ENCODE data around the gene EBF4.

The EBF4 gene

DNA sequence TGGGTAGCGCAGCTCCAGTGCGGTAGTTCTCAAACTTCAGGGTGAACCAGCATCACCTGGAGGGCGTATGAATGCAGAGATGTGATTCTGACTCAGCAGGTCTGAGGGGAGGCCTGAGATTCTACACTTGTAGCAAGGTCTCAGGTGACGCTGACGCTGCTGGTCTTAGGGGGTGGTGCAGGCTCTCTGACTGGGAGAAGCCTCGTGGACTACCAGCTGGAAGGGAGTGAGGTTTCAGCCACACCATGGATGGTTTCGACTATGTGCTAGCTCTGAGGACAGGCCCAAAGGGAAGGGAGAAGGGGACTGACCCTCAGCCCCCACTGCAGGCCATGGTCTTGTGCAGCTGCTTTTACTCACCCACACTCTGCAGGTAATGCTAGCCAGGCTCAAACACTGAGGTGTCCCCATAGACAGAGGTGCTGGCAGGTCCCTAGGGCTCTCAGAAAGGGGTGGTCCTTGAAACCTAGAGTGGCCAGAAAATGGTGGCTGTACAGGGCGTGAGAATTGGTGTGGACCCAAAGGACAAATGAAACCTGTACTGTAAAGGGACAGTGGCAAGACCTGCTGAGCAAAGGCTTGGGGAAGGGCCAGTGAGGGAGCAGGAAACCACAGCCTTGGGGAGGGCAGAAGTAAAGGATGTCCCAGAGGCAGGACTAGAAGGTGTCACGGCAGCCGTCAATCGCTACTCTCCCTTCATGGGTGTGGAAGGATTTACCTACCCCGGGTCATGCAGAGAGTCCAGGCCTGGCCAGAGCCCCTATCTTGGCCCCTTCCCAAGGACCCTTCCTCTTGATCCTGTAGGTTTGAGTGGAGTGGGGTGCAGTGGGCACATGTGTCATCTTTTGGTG, 52.7 kb downstream of the EBF4 start:
- DNase-seq = no peak

DNA sequence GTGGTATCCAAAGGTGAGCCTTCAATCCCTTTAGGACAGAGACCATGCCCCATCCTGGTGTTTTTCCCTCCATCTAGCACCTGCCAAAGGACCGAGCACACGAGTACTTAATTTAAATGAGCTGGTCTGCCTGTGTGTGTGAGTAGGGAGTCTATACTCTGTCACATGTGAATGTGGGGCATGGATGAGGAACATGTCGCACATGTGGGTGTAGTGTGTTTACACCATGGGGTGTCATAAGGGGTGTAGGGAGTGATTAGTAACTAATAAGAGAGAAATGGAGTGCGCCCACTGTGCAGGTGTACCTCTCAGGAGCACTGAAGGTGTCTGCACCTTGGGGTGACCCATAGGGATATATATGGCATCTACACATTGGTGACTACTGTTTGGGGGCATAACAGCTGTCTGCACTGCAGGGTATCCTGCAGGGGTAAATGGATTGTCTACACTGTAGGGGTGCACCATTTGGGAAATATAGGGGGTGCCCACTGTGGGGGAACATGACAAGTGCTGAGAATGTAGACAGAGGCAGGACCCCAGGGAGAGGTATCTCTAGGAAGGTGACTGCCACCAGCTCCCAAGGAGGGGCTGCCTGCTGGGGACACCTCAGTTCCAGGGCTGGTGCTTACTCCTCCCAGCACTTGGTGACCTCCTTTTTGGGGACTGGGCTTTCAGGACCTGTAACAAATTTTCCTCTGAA, 53.5 kb downstream of the EBF4 start:
- DNase-seq = no peak

DNA sequence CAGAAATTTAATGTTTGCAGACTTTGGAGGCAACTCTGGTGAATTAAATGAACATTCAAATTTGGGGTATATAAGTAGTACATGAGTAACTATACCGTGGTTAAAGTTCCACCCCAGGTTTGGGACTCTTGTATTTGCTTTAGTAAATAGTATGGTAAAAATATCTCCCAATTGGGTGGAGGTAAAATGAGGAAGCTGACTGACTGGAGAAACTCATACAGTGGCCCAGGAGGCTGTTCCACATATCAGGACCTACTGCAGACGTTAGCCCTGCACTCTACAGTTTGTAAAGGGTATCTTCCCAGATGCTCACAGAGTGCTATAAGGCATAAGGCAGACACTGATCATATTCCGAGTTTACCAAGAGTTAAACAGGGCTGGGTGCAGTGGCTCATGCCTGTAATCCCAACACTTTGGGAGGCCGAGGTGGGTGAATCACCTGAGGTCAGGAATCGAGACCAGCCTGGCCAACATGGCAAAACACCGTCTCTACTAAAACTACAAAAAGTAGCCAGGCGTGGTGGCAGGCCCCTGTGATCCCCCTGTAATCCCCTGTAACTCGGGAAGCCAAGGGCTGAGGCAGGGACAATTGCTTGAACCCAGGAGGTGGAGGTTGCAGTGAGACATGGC, 54.2 kb downstream of the EBF4 start:
- DNase-seq = no peak

DNA sequence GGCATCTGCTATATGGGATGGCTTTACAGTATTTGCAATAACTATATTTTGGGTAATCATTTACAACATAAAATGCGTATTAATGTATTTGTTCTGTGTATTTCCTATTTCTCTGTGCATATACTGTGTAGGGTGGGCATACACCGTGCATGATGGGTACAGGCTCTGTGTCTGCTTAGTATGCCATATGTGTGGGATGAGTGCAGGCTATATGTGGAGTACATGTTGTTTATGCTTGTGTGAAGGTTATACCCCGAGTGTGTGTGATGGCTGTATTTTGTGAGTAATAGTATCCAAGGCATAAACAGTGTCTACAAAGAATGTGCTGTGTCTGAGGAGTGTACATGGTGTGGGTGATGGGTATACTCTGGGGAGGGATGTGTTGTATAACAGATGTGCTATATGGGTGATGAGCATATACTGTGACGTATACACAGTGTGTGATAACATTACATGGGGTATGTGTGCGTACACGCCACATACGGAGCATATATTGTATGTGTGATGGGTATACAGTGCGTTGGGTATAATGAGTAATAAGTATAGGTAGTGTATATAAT, 55.2 kb downstream of the EBF4 start:
- DNase-seq = no peak

DNA sequence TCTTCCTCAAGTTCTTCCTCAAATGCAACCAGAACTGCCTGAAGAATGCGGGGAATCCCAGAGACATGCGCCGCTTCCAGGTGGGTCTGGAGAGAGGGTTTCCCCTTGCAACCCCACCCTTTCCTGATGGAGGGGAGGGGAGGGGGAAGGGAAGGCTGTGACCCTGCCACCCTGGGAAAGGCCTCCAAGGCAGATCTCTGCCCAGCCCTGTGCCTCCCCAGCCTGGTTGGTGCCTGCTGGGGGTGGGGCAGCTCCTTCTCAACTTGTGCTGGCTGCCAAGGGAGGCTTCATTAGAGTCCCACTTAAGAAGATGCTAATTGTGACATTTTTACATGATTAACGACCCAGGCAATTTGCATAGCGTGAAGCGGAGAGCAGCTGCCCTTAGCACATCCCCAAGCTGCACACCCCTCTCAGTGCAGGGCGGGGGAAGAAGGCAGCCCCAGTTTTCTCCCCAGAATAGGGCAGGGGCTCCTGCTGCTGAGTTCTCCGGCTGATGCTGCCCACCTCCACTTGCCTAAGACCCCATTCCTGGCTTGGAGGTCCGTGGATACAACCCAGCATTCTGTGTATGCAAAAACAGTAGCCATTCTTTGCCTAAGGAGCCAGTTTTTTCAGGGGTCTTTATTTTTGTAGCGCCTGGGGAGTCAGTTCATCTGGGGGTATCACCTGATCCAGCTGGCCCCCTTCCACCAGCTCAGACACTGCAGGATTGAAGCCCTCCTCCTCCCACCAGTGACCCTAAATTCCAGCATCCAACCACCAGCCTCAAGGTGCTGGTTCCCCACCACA, 56.2 kb downstream of the EBF4 start:
- DNase-seq = no peak

DNA sequence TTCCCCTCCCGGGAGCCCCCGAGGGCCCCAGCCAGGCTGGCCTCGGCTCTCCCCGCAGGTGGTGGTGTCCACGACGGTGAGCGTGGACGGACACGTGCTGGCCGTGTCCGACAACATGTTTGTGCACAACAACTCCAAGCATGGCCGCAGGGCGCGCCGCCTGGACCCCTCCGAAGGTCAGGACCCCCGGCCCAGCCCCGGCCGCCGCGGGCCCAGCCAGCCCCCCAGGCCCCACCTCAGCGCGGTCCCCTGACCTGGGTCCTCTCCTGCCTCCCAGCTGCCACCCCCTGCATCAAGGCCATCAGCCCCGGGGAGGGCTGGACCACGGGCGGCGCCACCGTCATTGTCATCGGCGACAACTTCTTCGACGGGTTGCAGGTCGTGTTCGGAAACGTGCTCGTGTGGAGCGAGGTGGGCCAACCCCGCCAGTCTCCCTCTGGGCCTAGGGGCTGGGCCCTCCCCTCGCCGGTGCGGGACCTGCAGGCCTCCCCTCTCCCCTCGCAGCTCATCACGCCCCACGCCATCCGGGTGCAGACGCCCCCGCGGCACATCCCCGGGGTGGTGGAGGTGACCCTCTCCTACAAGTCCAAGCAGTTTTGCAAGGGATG, 56.9 kb downstream of the EBF4 start:
- DNase-seq = no peak

DNA sequence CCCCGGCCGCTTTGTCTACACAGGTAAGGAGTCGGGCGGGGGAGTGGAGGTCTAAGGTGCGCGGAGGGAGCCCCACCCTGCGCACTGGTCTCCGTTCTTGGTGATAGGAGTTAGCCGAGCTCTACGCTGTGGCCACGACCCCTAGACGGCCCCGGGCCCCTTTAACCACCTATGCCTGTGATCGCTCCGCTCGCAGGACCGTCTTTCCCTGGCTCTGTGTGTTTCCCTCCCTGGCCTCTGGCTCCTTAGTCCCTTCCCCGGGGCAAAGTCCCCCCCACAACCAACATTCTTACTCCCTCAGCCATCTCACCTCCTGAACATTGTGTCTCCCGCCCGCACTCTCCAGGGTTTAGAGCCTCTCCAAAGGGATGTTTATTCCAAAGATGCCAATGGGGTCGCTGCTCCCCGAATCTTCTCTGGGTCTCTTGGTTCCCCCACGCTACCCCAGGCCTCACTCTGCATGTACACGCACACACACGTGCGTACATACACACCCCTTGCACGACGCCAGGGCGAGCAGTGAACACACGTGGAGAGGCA, 57.4 kb downstream of the EBF4 start:
- DNase-seq = no peak

DNA sequence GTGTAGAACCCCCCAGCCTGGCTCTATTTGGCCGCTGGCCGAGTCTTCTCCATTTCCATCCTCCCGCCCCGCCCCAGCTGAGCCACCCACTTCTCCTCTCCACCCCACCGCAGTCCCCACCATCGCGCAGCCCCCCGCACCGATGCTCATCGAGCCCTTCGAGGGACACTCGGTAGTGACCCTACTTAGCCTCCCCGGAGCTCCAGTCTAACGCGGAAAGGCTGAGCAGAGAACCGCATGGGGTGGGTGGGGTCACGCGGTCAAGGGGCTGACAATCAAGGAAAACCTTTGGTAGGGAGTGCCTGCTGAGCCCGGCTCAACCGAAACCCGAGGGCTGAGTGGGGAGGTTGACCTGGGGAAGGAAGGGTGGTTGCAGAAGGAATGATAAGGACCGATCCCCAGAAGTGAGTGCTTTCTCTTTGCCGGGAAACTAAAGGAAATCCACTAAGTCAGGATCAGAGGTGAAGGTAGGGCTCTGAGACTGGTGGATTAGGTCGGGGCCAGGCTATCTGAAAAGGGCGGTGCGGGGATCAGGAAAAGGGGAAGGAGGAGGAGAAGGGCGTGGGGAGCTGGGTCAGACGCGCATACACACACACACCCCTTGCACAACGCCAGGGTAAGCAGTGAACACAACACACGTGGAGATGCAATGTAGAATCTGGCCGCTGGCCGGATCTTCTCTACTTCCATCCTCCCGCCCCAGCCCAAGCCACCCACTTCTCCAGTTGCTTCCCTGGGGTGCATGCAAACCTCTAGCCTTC, 58.1 kb downstream of the EBF4 start:
- peak; percentile 34 for DNase-seq

DNA sequence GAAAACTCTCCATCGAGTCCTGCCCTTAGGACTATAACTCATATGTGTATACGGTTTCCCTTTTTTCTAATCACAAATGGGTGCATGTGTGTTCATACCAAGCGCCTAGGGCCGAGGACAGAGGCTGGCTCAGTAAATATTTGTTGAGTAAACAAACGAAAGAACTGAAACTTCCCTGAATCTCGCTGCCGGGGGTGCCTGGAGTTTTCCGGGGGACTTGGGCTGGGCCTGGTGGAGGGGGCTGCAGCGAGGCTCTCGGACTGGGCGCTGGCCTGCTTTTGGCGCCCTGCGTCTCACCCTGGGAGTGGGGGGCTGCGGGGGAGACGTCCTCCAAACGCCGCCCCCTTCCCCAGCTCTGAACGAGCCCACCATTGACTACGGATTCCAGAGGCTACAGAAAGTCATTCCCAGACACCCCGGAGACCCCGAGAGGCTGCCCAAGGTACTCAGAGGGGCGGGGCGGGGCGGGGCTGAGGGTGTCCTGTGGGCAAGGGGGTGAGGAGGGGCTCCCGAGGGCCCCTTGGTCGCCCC, 58.8 kb downstream of the EBF4 start:
- DNase-seq = no peak

DNA sequence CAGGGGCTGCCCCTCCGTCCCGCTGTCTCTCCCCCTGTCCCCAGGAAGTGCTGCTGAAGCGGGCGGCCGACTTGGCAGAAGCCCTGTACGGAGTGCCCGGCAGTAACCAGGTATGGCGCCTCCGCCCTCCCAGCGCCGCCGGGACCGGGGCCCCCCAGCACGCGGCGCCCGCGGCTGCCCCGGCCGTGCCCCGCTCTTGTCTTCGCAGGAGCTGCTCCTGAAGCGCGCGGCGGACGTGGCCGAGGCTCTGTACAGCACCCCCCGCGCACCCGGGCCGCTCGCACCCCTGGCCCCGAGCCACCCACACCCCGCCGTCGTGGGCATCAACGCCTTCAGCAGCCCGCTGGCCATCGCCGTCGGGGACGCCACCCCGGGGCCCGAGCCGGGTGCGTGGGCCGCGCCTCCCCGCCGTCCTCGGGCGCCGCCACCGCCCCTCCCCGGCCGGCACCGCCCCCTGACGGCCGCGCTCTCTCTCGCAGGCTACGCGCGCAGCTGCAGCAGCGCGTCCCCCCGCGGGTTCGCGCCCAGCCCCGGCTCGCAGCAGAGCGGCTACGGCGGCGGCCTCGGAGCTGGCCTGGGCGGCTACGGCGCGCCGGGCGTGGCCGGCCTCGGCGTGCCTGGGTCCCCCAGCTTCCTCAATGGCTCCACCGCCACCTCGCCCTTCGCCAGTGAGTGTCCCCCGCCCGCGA, 59.4 kb downstream of the EBF4 start:
- DNase-seq = peak; percentile 69

DNA sequence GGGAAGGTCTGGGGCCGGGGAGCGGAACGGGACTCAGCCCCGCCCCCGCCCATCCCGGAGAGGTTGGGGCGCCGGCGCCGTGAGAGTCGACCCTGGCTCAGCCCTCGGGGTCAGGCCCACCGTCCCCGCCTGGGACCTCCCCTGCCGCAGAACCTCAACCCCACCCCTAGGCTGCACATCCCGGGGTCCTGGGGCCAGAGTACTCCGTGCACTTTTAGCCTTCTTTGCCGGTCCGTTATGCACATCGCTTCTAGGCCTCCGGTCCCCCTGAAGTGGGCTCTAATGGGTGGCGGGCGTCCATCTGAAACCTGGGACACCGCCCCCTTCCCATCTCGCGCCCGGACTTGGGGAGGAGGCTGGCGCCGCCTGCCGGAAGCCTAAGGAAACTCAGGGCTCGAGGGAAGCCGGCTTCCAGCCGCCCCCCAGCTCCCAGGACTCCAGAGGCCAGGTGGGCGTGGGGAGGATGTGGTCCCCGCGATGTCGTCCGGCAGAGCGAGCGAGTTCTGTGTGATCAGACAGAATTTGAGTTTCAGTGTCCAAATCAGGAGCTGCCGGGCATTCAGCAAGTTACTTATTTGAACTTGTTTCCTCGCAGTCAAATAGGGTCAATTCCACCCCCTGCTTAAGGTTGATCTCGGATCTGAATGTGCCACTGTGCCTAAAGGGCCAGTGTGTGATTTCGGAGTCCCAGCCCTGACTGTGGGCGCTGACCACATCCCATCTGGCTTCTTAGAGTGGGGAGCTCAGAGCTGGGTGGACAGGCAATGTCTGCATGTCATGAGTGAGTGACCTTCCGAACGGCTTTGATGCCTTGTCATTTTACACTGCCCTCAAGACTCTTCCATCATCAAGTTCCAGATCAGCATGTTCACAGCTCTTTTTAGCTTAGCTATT, 60.2 kb downstream of the EBF4 start:
- peak; percentile 61 for DNase-seq

DNA sequence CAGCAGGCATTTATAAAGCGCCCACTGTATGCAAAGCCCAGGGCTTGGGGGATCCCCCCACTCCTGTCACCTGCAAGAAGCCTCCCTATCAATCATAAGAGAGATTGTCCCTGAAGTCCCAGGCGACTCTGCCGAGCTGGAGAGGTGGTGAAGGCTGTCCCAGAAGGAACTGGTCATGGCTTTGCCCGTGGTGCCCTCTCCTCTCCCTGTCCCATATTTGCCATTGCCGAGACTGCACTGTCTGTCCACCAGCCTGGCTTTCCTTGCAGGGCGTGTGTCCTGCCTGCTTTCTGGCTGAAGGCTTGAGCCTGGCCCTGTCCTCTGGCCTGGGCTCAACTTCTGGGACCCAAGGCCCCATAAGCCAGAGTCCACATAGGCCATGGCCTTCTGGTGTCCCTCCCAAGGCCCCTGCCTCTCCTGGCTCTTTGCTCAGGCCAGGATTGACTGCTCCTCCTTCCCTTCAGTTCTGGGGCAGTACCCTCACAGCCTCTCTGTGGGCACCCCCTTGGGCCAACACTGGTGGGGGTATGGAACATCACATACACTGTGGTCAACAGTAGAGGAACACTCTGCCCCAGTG, 61.0 kb downstream of the EBF4 start:
- no peak for DNase-seq

DNA sequence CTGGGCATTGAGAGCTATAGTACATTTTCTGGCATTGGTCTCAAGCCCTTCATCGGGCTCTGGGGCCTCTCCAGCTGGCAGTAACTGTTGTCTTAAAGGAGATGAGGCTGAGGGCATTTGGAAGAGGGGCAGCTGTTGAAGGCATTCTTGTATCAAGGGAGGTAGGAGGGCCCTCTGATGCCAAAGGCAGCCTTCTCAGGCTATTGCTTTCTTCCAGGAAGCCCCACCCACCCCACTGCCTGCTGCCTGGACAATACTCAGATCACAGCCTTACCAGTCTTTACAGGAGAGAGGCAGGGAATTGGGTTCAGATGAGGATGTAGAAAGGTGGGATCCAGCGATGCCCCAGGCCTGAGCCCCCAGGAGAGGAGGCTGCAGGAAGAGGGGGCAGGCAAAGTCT, 61.8 kb downstream of the EBF4 start:
- no peak for DNase-seq

DNA sequence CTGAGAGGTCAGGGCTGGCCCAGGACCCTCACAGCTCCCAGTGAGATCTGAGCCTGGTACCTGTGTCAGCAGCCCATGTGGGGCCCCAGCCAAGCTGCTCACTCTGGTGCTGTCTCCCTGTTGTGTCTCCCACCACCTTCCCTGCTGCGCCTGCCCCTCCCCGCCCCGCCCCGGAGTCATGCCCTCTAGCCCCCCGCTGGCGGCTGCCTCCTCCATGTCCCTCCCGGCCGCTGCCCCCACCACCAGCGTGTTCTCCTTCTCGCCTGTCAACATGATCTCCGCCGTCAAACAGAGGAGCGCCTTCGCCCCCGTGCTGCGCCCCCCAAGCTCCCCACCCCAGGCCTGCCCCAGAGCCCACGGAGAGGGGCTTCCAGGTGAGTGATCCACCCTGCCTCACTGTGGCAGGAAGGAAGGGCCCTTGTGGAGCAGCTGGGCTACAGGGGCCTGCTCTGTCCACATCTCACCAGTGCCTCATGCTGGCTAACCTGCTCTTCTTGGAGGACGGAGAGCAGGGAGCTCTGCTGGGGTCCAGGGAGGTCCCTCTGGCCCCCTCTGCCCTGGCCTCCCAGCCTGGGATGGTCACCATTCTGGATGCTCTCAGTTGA, 63.0 kb downstream of the EBF4 start:
- DNase-seq = no peak

DNA sequence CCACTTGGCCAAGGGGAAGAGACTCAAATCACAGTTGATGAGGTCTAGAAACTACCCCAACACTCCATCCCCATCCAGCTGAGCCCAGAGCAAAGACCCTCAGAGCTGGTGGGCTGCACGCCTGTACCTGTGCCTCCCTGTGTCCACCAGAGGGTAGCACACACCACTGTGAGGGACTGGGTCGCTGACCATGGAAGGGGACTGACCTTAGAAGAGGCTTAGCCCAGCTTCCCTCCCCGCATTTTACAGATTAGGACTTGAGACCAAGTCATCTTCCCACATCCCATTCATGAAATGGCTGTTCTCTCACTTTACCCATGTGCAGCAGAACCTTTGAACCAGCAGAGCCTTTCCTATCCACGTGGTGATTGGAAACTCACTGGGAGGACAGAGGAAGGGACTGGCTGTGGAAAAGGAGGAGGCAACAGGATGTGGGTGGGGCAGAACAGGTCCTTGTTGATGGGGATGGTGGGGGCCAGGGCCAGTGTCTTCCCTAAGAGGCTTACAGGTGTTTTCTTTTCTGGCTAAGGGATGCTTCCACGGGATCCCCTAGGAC, 63.6 kb downstream of the EBF4 start:
- DNase-seq = no peak

DNA sequence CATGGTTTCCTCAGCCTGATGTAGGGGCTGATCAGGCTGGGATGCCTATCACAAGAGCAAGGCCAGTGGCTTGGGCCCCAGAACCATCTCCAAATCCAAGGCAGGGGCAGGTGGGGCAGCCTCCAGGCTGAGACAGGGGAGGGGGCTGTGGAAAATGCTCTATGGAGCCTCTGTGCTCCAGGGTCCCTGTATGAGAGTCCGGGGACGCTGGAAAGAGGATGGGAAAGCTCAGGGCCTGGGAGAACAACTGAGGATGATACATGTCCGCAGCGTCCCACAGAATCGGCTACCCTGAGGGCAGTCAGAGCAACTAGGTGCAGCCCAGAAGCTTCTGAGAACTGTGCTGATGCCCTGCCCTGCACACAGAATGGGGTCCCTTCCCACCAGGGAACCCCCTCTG, 64.4 kb downstream of the EBF4 start:
- DNase-seq = no peak

DNA sequence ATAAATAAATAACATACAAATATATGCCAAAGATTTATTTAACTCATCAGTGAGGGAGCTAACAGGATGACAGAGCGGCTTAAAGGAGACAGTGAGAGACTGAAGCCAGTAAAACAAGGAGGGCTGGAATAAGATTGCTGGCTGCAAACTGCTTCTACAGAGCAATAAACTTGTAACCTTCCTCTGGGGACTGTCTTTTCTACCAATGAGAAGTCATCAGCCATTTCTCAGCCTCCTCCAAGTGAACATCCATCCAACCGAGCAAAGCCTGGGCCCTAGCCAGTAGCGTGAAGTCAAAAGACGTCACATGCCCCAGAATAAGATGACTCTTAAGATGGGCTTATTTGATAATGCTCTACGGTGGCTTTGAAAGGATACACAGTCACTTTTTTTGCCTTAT, 65.4 kb downstream of the EBF4 start:
- no peak for DNase-seq

DNA sequence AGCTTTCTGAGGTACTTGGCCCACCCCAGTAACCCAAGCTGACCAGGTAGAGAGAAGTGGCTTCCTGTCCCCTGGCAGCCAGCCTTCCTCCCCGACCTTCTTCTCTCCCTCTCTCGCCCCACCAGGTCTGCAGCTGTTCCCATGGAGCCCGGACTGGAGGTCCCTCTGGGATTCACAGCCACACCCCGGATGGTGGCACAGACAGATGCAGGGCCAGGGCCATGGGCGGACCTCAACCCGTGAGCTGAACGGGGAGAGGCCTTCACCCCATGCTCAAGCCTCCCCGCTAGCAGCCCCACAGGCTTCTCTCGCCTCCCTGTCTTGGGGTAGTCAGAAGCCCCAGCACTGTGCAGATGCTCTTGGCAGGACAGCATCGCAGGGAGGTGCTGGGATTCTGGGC, 66.6 kb downstream of the EBF4 start:
- no peak for DNase-seq
